Measurements from ENCODE around the gene ATP1A1. TPM values are rescaled to one million over a fixed set of nuclear protein-coding genes. Genes with fewer than 3 reads are reported as not detected.

The ATP1A1 gene
- polyA plus RNA-seq (2013, experiment 1 of 4): 243 TPM
- polyA plus RNA-seq (2013, experiment 2 of 4): 256 TPM
- 189 TPM for polyA plus RNA-seq (2013, experiment 3 of 4)
- 207 TPM for polyA plus RNA-seq (2013, experiment 4 of 4)

DNA sequence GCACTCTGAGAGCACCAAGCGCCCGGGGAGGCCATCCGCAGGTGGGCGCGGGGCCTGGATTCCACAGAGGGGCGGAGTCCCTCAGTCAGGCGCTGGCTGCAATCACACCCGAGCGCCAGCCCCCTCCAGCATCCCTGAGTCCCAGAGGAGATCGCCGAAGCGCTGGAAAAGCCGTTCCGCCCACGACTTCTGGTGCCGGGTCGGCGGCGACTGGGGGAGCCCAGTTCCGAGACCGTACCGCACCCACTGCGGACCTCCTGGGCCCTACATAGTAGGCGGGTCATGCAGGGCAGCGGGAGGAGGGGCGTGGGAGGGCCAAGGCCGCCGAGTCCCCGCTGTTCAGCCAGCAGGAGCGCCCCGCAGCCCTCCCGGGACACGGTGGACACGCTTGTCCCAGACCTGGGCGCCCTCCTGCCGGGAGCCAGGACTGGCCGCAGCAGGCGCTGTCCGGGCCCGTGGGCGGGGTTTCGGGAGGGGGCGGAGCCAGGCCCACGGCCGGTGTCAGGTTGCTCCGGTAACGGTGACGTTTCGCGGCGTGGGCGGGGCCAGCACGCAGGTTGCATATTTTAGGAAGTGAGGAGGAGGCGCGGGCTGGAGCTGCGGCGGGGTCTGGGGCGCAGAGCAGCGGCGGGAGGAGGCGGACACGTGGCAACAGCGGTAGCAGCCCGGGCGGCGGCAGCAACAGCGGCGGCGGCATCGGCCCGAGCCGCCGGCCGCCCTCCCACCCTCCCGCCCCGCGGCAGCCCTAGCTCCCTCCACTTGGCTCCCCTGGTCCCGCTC is at the start of gene ATP1A1:
TSS of gene ATP1A1 (plus strand) at position 594 of the 780 bp plus-strand sequence. CDS start 268 bp downstream, outside the sequence.
- H3K4me3 ChIP-seq (ENCODE audit: insufficient read depth, low read depth, low read length): peak within 1 kb of the TSS; percentile 75
- no peaks in the 10 kb centered on the region for H3K36me3 ChIP-seq (ENCODE audit: control insufficient read depth, insufficient read depth, low read length)
- 0% methylated on average over 76 to 78 of the region's 78 CpGs for WGBS, 2 experiments
- H3K27ac ChIP-seq (ENCODE audit: insufficient read depth, low read depth, low read length, poor library complexity, severe bottlenecking): peak within 1 kb of the TSS; percentile 95
- peaks cover 26% of the 10 kb centered on the region for H3K4me1 ChIP-seq (ENCODE audit: control insufficient read depth, insufficient read depth, low read length)
- H3K9me3 ChIP-seq (ENCODE audit: control insufficient read depth, low read length): no peaks in the 10 kb centered on the region
- peaks cover 21% of the 10 kb centered on the region for H3K27me3 ChIP-seq (ENCODE audit: control insufficient read depth, insufficient read depth, low read length, poor library complexity, severe bottlenecking)

GRCh38 chr1:116323491-116323890 is 49.6 kb upstream of the ATP1A1 start:
- WGBS, 2 experiments: 100% methylated on average over 1 of the region's 2 CpGs; no CpG with 5 or more reads in 1 of the 2 experiments
- no peak overlapping the region for H3K27ac ChIP-seq (ENCODE audit: insufficient read depth, low read depth, low read length, poor library complexity, severe bottlenecking)
- H3K4me1 ChIP-seq (ENCODE audit: control insufficient read depth, insufficient read depth, low read length): no peaks in the 10 kb centered on the region
- no peaks in the 10 kb centered on the region for H3K36me3 ChIP-seq (ENCODE audit: control insufficient read depth, insufficient read depth, low read length)
- no peaks in the 10 kb centered on the region for H3K9me3 ChIP-seq (ENCODE audit: control insufficient read depth, low read length)
- H3K4me3 ChIP-seq (ENCODE audit: insufficient read depth, low read depth, low read length): no peak overlapping the region
- H3K27me3 ChIP-seq (ENCODE audit: control insufficient read depth, insufficient read depth, low read length, poor library complexity, severe bottlenecking): no peaks in the 10 kb centered on the region

DNA sequence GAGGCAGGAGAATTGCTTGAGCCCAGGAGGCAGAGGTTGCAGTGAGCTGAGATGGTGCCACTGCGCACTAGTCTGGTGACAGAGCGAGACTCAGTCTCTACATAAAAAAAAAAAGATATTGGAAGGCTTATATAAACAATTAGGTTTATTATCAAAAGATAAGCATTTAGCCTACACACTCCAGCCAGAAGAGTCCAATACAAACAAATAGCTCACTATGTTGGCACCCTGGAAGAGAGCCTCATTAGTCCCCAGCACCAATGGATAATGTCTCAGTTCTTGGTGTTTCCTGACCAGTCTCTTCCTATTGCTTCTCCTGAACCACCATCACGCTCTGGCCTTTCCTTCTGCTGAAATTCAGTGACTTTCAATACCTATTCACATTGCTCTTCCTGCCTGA is 48.6 kb upstream of the ATP1A1 start:
- Histone ChIP-seq H3K36me3 (ENCODE audit: control insufficient read depth, insufficient read depth, low read length) (no peaks in the 10 kb centered on the region), H3K27ac (ENCODE audit: insufficient read depth, low read depth, low read length, poor library complexity, severe bottlenecking) (no peak overlapping the region), H3K4me1 (ENCODE audit: control insufficient read depth, insufficient read depth, low read length) (no peaks in the 10 kb centered on the region), H3K4me3 (ENCODE audit: insufficient read depth, low read depth, low read length) (no peak overlapping the region), H3K9me3 (ENCODE audit: control insufficient read depth, low read length) (no peaks in the 10 kb centered on the region), H3K27me3 (ENCODE audit: control insufficient read depth, insufficient read depth, low read length, poor library complexity, severe bottlenecking) (no peaks in the 10 kb centered on the region)
- WGBS, 2 experiments: 93 to 97% methylated on average over 1 to 3 of the region's 3 CpGs

DNA sequence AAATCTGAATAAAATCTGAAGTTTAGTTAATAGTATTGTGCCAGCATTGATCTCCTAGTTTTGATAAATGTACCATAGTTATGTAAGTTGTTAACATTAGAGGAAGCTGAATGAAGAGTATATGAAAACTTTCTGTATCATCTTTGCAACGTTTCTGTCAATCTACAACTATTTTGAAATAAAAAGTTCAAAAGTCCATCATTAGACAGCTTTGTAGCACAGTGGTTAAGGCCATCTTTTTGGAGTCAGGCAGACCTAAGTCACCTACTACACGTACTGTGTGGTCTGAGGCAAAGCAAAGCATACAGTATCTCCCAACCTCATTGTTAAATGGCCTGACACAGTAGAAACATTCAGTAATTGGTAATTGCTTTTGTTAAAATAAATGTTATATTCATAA is 47.9 kb upstream of the ATP1A1 start:
- Histone ChIP-seq H3K4me3 (ENCODE audit: insufficient read depth, low read depth, low read length) (no peak overlapping the region), H3K27me3 (ENCODE audit: control insufficient read depth, insufficient read depth, low read length, poor library complexity, severe bottlenecking) (no peaks in the 10 kb centered on the region), H3K36me3 (ENCODE audit: control insufficient read depth, insufficient read depth, low read length) (no peaks in the 10 kb centered on the region), H3K4me1 (ENCODE audit: control insufficient read depth, insufficient read depth, low read length) (no peaks in the 10 kb centered on the region), H3K9me3 (ENCODE audit: control insufficient read depth, low read length) (no peaks in the 10 kb centered on the region), H3K27ac (ENCODE audit: insufficient read depth, low read depth, low read length, poor library complexity, severe bottlenecking) (no peak overlapping the region)
- 88 to 92% methylated on average over 2 of the region's 2 CpGs for WGBS, 2 experiments

DNA sequence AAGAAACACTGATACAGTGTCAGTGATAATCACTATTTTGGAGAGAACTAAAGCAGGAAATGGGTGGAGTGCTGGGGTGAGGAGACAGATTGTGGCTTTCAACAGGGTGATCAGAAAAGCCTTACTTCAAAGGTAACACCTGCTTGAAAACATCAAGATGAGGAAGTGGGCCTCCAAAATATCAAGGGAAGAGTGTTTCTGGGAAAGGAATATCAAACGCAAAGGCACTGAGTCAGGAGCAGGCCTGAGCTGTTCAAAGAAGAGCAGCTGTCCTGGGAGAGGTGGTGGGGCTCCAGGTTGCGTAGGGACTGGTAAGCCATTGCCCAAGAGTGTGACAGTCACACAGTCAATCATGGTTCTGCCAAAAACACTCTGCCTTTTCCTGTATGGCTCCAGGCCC is 47.1 kb upstream of the ATP1A1 start:
- no peak overlapping the region for H3K4me3 ChIP-seq (ENCODE audit: insufficient read depth, low read depth, low read length)
- H3K27me3 ChIP-seq (ENCODE audit: control insufficient read depth, insufficient read depth, low read length, poor library complexity, severe bottlenecking): no peaks in the 10 kb centered on the region
- no peaks in the 10 kb centered on the region for H3K36me3 ChIP-seq (ENCODE audit: control insufficient read depth, insufficient read depth, low read length)
- 86 to 90% methylated on average over 2 of the region's 2 CpGs for WGBS, 2 experiments
- H3K9me3 ChIP-seq (ENCODE audit: control insufficient read depth, low read length): no peaks in the 10 kb centered on the region
- no peaks in the 10 kb centered on the region for H3K4me1 ChIP-seq (ENCODE audit: control insufficient read depth, insufficient read depth, low read length)
- no peak overlapping the region for H3K27ac ChIP-seq (ENCODE audit: insufficient read depth, low read depth, low read length, poor library complexity, severe bottlenecking)

DNA sequence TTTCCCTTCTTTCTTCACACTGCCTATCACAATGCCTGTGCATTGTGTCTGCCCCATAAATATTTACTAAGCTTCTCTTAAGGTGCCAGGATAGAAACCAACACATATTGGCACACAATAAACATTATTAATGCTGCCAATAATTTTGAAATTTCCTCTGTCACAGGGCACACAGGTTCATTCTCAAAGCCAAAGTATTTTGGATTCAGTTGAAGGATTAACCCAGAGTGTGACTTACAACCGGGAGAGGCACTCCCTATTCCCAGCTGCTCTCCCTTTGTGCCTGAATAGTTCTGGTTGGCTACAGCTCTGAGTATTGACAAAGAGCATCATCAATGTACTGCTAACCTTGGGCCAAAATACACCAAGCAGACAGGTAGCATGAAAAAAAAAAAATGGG is 46.6 kb upstream of the ATP1A1 start:
- H3K27me3 ChIP-seq (ENCODE audit: control insufficient read depth, insufficient read depth, low read length, poor library complexity, severe bottlenecking): no peaks in the 10 kb centered on the region
- no peaks in the 10 kb centered on the region for H3K9me3 ChIP-seq (ENCODE audit: control insufficient read depth, low read length)
- WGBS, 2 experiments: 77 to 81% methylated on average over 1 of the region's 1 CpG
- H3K27ac ChIP-seq (ENCODE audit: insufficient read depth, low read depth, low read length, poor library complexity, severe bottlenecking): no peak overlapping the region
- no peaks in the 10 kb centered on the region for H3K4me1 ChIP-seq (ENCODE audit: control insufficient read depth, insufficient read depth, low read length)
- H3K4me3 ChIP-seq (ENCODE audit: insufficient read depth, low read depth, low read length): no peak overlapping the region
- H3K36me3 ChIP-seq (ENCODE audit: control insufficient read depth, insufficient read depth, low read length): no peaks in the 10 kb centered on the region

- no peaks in the 10 kb centered on the region for H3K27me3 ChIP-seq (ENCODE audit: control insufficient read depth, insufficient read depth, low read length, poor library complexity, severe bottlenecking)
- H3K4me1 ChIP-seq (ENCODE audit: control insufficient read depth, insufficient read depth, low read length): no peaks in the 10 kb centered on the region
- H3K9me3 ChIP-seq (ENCODE audit: control insufficient read depth, low read length): no peaks in the 10 kb centered on the region
- no peak overlapping the region for H3K27ac ChIP-seq (ENCODE audit: insufficient read depth, low read depth, low read length, poor library complexity, severe bottlenecking)
- 90% methylated on average over 2 of the region's 2 CpGs for WGBS, 2 experiments
- no peak overlapping the region for H3K4me3 ChIP-seq (ENCODE audit: insufficient read depth, low read depth, low read length)
- no peaks in the 10 kb centered on the region for H3K36me3 ChIP-seq (ENCODE audit: control insufficient read depth, insufficient read depth, low read length)
Observed at GRCh38 chr1:116328671-116329070, 44.4 kb upstream of the ATP1A1 start.

DNA sequence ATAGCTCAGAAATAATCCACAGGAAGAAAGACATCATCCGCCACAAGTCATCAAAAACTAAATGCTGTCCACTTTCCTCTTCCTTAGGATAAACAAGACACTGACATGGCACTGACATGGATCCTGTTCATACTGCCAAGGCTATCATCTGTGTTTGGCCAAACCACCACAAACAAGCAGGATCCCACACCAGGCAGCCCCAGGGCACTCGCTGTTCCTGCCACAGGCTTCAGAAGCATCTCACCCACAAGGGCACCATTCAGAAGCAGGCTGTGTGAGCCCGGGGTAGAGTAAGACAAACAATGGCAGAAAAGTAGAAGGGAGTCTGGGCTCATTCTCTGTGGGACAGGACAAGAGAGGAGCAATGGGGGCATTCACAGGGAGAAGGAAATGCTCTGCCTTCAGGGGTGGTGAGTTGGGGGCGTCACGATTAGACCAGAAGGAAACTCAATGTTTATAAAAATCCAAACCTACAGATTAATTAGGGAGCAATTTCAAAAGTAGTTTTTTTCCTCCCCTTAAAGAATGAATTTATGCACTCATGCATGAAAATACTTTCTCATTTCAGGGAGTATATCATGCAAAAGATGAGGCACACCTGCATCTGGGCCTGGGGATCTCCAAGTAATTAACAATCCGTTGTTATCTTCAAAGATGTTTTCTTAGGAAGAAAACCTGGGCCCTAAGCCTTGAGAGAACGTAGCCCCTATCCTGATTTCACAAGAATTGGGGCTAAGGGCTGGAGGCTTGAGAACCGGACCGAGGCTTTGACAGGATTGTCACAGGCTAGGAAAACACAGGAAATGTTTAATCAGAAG is 43.3 kb upstream of the ATP1A1 start:
- Histone ChIP-seq H3K36me3 (ENCODE audit: control insufficient read depth, insufficient read depth, low read length) (no peaks in the 10 kb centered on the region), H3K27ac (ENCODE audit: insufficient read depth, low read depth, low read length, poor library complexity, severe bottlenecking) (no peak overlapping the region), H3K27me3 (ENCODE audit: control insufficient read depth, insufficient read depth, low read length, poor library complexity, severe bottlenecking) (no peaks in the 10 kb centered on the region), H3K9me3 (ENCODE audit: control insufficient read depth, low read length) (no peaks in the 10 kb centered on the region), H3K4me1 (ENCODE audit: control insufficient read depth, insufficient read depth, low read length) (no peaks in the 10 kb centered on the region), H3K4me3 (ENCODE audit: insufficient read depth, low read depth, low read length) (no peak overlapping the region)
- 89 to 92% methylated on average over 7 to 9 of the region's 9 CpGs for WGBS, 2 experiments

GRCh38 chr1:116330342-116330652 is 42.7 kb upstream of the ATP1A1 start:
- H3K9me3 ChIP-seq (ENCODE audit: control insufficient read depth, low read length): no peaks in the 10 kb centered on the region
- WGBS, 2 experiments: 95 to 97% methylated on average over 4 of the region's 4 CpGs
- H3K27ac ChIP-seq (ENCODE audit: insufficient read depth, low read depth, low read length, poor library complexity, severe bottlenecking): no peak overlapping the region
- no peak overlapping the region for H3K4me3 ChIP-seq (ENCODE audit: insufficient read depth, low read depth, low read length)
- no peaks in the 10 kb centered on the region for H3K4me1 ChIP-seq (ENCODE audit: control insufficient read depth, insufficient read depth, low read length)
- no peaks in the 10 kb centered on the region for H3K27me3 ChIP-seq (ENCODE audit: control insufficient read depth, insufficient read depth, low read length, poor library complexity, severe bottlenecking)
- no peaks in the 10 kb centered on the region for H3K36me3 ChIP-seq (ENCODE audit: control insufficient read depth, insufficient read depth, low read length)

DNA sequence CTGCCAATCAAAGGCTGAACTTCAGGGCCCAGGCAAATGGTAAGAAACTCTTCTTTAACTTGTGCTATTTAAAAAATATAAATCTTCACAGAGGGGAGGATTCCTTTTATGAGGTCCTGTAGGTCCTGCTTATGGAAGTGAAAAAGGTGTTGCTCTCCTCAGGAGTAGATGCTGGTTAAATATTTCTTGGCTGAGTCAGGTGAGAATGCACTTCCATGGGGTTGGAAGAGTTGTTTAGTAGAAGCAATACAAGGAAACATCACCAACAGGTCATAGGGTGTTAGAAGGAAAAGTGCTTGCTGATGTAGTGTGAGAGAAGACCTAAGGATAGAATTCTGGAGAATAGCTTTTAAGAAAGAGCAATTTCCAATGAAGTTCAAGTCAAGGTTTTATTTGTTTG is 42.2 kb upstream of the ATP1A1 start:
- no peak overlapping the region for H3K4me3 ChIP-seq (ENCODE audit: insufficient read depth, low read depth, low read length)
- no peaks in the 10 kb centered on the region for H3K27me3 ChIP-seq (ENCODE audit: control insufficient read depth, insufficient read depth, low read length, poor library complexity, severe bottlenecking)
- no peaks in the 10 kb centered on the region for H3K9me3 ChIP-seq (ENCODE audit: control insufficient read depth, low read length)
- no peaks in the 10 kb centered on the region for H3K36me3 ChIP-seq (ENCODE audit: control insufficient read depth, insufficient read depth, low read length)
- no peaks in the 10 kb centered on the region for H3K4me1 ChIP-seq (ENCODE audit: control insufficient read depth, insufficient read depth, low read length)
- no peak overlapping the region for H3K27ac ChIP-seq (ENCODE audit: insufficient read depth, low read depth, low read length, poor library complexity, severe bottlenecking)

All from ectodermal cell (in vitro differentiated cells).